ENCODE results near the gene DIS3L. TPM values are rescaled to one million over a fixed set of nuclear protein-coding genes. Genes with fewer than 3 reads are reported as not detected.
A peak's percentile ranks its signal among the peaks of the same experiment; 100 is the strongest.
"Not testable (repeated sequence)": the region's sequence is repeated elsewhere in the genome, so short reads cannot be mapped to it uniquely, and the experiment has no call there.

DIS3L gene
- total RNA-seq, 6 experiments from 2014 or later, result 16.1 to 32.3 (median 19.6) TPM

GRCh38 chr15:66327736-66328135 lies 34.4 kb downstream of the DIS3L start:
- no peak for TF ChIP-seq CTCF (IDR thresholded peaks at IDR 0.05)
- no peak for TF ChIP-seq POLR2A (IDR thresholded peaks at IDR 0.05)
- H3K9me3 ChIP-seq, result no peaks in the 10 kb centered on the region
- no peak for ATAC-seq
- H3K27ac ChIP-seq, result no peak overlapping the region
- DNase-seq, result no peak
- no CpG with 5 or more reads among the region's 4 CpGs for WGBS (ENCODE audit: insufficient coverage, low coverage, low lambda C conversion rate, missing lambda C conversion rate)
- intact Hi-C loops (cut with DNase I), result no loop called here
- peaks cover 0 to 63% (median 24%) of the 10 kb centered on the region in 4 donors for H3K36me3 ChIP-seq
- no peaks in the 10 kb centered on the region for H3K27me3 ChIP-seq
- no peaks in the 10 kb centered on the region for H3K4me1 ChIP-seq
- no peak overlapping the region for H3K4me3 ChIP-seq

DNA sequence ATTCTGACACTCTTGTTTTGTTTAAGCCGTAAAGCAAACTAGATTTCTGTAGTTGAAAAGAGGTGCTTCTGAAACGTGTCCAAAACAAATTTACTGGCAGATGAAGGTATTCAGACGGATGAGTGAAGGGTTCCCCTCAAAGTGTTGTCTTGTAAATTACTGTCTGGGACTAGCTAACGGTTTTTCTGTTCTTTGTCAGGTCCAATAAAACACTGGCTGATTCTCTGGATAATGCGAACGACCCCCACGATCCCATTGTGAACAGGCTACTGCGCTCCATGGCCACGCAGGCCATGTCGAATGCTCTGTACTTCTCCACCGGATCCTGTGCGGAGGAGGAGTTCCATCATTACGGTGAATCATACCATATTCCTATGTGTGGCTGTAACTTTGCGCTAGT lies 35.4 kb downstream of the DIS3L start:
- H3K27ac ChIP-seq, result no peak overlapping the region
- intact Hi-C loops (cut with DNase I), result no loop called here
- H3K36me3 ChIP-seq, result peaks cover 0 to 67% (median 25%) of the 10 kb centered on the region in 4 donors
- TF ChIP-seq CTCF (IDR thresholded peaks at IDR 0.05) (no peak), POLR2A (IDR thresholded peaks at IDR 0.05) (no peak)
- no peak overlapping the region for H3K4me3 ChIP-seq
- DNase-seq, result no peak
- ATAC-seq, result no peak
- H3K4me1 ChIP-seq, result no peaks in the 10 kb centered on the region
- no peaks in the 10 kb centered on the region for H3K9me3 ChIP-seq
- no peaks in the 10 kb centered on the region for H3K27me3 ChIP-seq
- whole genome bisulfite sequencing (ENCODE audit: insufficient coverage, low coverage, low lambda C conversion rate, missing lambda C conversion rate), result 88% methylated on average over 9 of the region's 14 CpGs

GRCh38 chr15:66348530-66348929 lies 55.2 kb downstream of the DIS3L start:
- intact Hi-C loops (cut with DNase I); H3K9me3 ChIP-seq; H3K4me3 ChIP-seq; H3K27ac ChIP-seq; H3K36me3 ChIP-seq; H3K27me3 ChIP-seq; H3K4me1 ChIP-seq: not testable (repeated sequence)
- DNase-seq (peak in 1 of 3 donors; percentile 25), ATAC-seq (peak; percentile 62 to 85 (median 76))
- WGBS (ENCODE audit: insufficient coverage, low coverage, low lambda C conversion rate, missing lambda C conversion rate), result 13% methylated on average over 3 of the region's 5 CpGs

GRCh38 chr15:66356077-66356358 lies 62.6 kb downstream of the DIS3L start:
- peak overlapping the region in 2 of 3 donors; percentile 15 to 50 for H3K27ac ChIP-seq
- DNase-seq (no peak), ATAC-seq (no peak)
- TF ChIP-seq CTCF (IDR thresholded peaks at IDR 0.05) (no peak), POLR2A (IDR thresholded peaks at IDR 0.05) (no peak)
- no peaks in the 10 kb centered on the region for H3K36me3 ChIP-seq
- 6% methylated on average over 12 of the region's 12 CpGs for WGBS (ENCODE audit: insufficient coverage, low coverage, low lambda C conversion rate, missing lambda C conversion rate)
- H3K4me3 ChIP-seq, result peak overlapping the region; percentile 55 to 63 (median 56)
- H3K9me3 ChIP-seq, result no peaks in the 10 kb centered on the region
- no peaks in the 10 kb centered on the region for H3K27me3 ChIP-seq
- intact Hi-C loops (cut with DNase I), result no loop called here
- H3K4me1 ChIP-seq, result peaks cover 0 to 9% (median 0%) of the 10 kb centered on the region in 4 donors

DNA sequence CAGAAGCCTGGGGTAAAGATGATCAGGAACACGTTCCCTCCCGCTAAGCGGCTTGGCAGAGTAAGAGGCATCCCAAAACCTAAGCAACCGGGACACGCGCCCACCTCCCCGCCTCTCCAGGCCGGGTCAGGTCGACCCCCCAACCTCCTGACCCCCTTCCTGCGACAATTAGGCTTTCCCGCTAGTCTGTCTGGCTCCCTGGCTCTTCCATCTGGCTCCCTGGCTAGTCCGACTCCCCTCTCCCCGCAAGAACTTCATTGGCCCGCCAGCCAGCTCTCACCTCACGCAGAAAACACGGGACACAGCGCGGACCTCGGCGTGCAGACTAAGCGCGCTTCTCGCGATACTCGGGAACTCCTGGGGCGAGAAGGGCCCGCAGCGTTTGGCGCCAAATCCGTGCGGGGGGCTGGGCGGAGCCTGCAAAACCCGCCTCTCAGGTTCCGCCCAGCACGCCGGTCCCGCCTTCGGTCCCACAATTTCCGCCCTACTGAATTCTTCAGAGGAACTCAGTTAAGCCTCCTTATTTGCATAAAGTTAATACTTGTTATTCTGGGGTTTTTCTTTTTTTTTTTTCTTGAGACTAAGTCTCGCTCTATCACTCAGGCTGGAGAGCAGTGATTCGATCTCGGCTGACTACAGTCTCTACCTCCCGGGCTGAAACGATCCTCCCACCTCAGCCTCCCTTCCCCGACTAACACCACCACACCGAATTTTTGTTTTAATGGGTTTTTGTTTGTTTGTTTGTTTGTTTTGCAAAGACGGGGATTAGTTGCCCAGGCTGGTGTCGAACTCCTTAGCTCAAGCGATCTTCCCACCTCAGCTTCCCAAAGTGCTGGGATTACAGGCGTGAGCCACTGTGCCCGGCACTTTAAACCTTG lies 63.2 kb downstream of the DIS3L start, which contains the start of gene TIPIN:
Gene TIPIN (minus strand): TSS at position 327 of the 878 bp plus-strand sequence. CDS start 3,738 bp downstream, outside the sequence.
- ATAC-seq, result peak; percentile 99 to 100 (median 99)
- Histone ChIP-seq H3K36me3 (no peaks in the 10 kb centered on the region), H3K27me3 (no peaks in the 10 kb centered on the region), H3K27ac (peak within 1 kb of the TSS; percentile 15 to 50 (median 36)), H3K4me1 (peaks cover 0 to 9% (median 0%) of the 10 kb centered on the region in 4 donors), H3K9me3 (no peaks in the 10 kb centered on the region), H3K4me3 (peak within 1 kb of the TSS; percentile 55 to 63 (median 56))
- no peak for TF ChIP-seq CTCF (IDR thresholded peaks at IDR 0.05)
- peak; percentile 64 for TF ChIP-seq POLR2A (IDR thresholded peaks at IDR 0.05)
- WGBS (ENCODE audit: insufficient coverage, low coverage, low lambda C conversion rate, missing lambda C conversion rate), result 10% methylated on average over 34 of the region's 51 CpGs
- peak; percentile 96 to 98 (median 97) for DNase-seq
- intact Hi-C loops (cut with DNase I), result no loop called here

Data from right lobe of liver (tissue), 6 donors.